DOHH2 (cell line): Measurements from ENCODE around the gene IQSEC3.

Experiments
- H3F3A ChIP-seq: fragments of 200-600 bp; sonication (generic), shearing (Covaris generic); 2 replicates; pipeline ENCODE4 v1.6.0; 2016; ENCODE audit warnings: antibody characterized with exemption, mild to moderate bottlenecking; ENCODE audit not compliant: control insufficient read depth, insufficient read depth
- H3K27ac ChIP-seq: fragments of 200-600 bp; sonication (generic); 2 replicates; pipeline ENCODE4 v1.5.1; 2014; ENCODE audit warnings: low read depth, mild to moderate bottlenecking, low read length, moderate library complexity
- H3K27me3 ChIP-seq: fragments of 200-600 bp; sonication (generic); 2 replicates; pipeline ENCODE4 v1.6.1; 2014; ENCODE audit warnings: mild to moderate bottlenecking, low read length, mixed read lengths; ENCODE audit not compliant: control insufficient read depth
- H3K36me3 ChIP-seq: fragments of 200-600 bp; sonication (generic); 2 replicates; pipeline ENCODE4 v1.6.1; 2014; ENCODE audit warnings: mild to moderate bottlenecking, low read length, moderate library complexity, mixed read lengths; ENCODE audit not compliant: control insufficient read depth
- H3K4me1 ChIP-seq: fragments of 200-600 bp; sonication (generic); 2 replicates; pipeline ENCODE4 v1.6.1; 2014; ENCODE audit warnings: mild to moderate bottlenecking, low read length, mixed read lengths; ENCODE audit not compliant: control insufficient read depth
- H3K4me2 ChIP-seq: fragments of 200-600 bp; sonication (generic); 2 replicates; pipeline ENCODE4 v1.6.0; 2014; ENCODE audit warnings: mild to moderate bottlenecking, low read length, moderate library complexity
- H3K4me3 ChIP-seq: fragments of 200-600 bp; sonication (generic); 2 replicates; pipeline ENCODE4 v1.5.1; 2014; ENCODE audit warnings: mild to moderate bottlenecking, low read length, mixed read lengths
- H3K79me2 ChIP-seq: fragments of 200-600 bp; sonication (generic); 2 replicates; pipeline ENCODE4 v1.6.1; 2014; ENCODE audit warnings: mild to moderate bottlenecking, low read length, mixed read lengths; ENCODE audit not compliant: control insufficient read depth
- H3K9me2 ChIP-seq: fragments of 200-600 bp; sonication (generic); replicated peaks from 2 replicates; pipeline ENCODE4 v1.6.1; 2014; ENCODE audit warnings: mild to moderate bottlenecking, low read length, mixed read lengths; ENCODE audit not compliant: control insufficient read depth
- H3K9me3 ChIP-seq: fragments of 200-600 bp; sonication (generic); 2 replicates; pipeline ENCODE4 v1.6.1; 2014; ENCODE audit warnings: antibody characterized with exemption, low read length, mixed read lengths; ENCODE audit not compliant: control insufficient read depth, insufficient read depth
- H4K20me1 ChIP-seq: fragments of 200-600 bp; sonication (generic); 2 replicates; pipeline ENCODE4 v1.6.0; 2014; ENCODE audit warnings: low read depth, mild to moderate bottlenecking, antibody characterized with exemption, low read length, moderate library complexity; ENCODE audit not compliant: control insufficient read depth, insufficient read depth
- CTCF ChIP-seq: fragments of 200-600 bp; sonication (generic); IDR thresholded peaks from one replicate; pipeline ENCODE4 v1.5.1; 2014; ENCODE audit warnings: antibody characterized with exemption, mild to moderate bottlenecking, low read depth, low read length; ENCODE audit not compliant: poor library complexity, severe bottlenecking
- EZH2phosphoT487 ChIP-seq: fragments of 200-600 bp; sonication (generic); IDR thresholded peaks from 2 replicates; pipeline ENCODE4 v1.6.1; 2017; ENCODE audit warnings: borderline replicate concordance, mild to moderate bottlenecking, antibody characterized with exemption, low read length, moderate library complexity, mixed read lengths

IQSEC3 gene

GRCh38 chr12:178829-179109 is 112.2 kb downstream of the IQSEC3 start:
- Histone ChIP-seq H3K27ac (no peak overlapping the region), H3F3A (no peaks in the 10 kb centered on the region), H3K36me3 (no peaks in the 10 kb centered on the region), H4K20me1 (no peaks in the 10 kb centered on the region), H3K9me3 (no peaks in the 10 kb centered on the region), H3K4me3 (no peak overlapping the region), H3K4me2 (no peak overlapping the region), H3K4me1 (no peaks in the 10 kb centered on the region), H3K9me2 (no peaks in the 10 kb centered on the region), H3K79me2 (no peaks in the 10 kb centered on the region), H3K27me3 (no peaks in the 10 kb centered on the region)
- TF ChIP-seq EZH2phosphoT487 (no peak), CTCF (no peak)

DNA sequence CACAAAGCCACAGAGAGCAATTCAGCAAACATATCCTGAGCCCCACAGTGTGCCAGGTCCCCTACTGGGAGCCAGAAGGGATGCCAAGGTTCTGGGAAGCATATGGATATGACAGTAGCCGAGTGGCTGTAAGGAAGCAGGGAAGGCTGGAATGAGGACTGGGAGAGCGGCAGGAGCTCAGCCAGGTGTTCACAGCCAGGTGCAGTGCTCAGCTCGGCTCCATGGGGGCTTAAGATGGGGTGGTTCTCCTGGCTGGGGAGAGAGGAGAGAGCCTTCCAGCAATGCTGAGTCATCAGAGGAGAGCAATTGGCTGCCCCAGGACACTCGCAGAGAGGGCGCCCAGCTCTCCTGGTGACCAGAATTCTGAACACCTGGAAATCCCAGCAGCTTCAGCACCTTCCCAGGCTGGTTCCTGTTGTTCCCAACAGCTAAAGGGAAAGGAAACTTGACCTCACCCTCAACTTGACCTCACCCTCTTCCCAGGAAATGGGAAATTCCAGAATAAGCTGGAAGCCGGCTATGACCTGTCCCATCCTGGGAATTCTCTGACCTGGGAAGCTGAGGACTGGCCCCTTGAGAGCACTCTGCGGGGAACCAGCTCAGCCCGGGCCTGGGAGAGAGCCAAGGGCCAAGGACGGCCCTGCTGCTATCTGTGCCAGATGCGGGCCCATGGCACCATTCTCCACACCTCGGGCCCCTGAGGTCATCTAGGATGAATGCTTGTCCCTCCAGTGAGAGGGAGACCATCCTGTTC is 112.7 kb downstream of the IQSEC3 start:
- no peaks in the 10 kb centered on the region for H3K4me1 ChIP-seq
- H3K9me2 ChIP-seq: no peaks in the 10 kb centered on the region
- H3K79me2 ChIP-seq: no peaks in the 10 kb centered on the region
- H3K27ac ChIP-seq: no peak overlapping the region
- no peaks in the 10 kb centered on the region for H4K20me1 ChIP-seq
- no peaks in the 10 kb centered on the region for H3K9me3 ChIP-seq
- H3K4me3 ChIP-seq: no peak overlapping the region
- TF ChIP-seq CTCF: no peak
- no peak for TF ChIP-seq EZH2phosphoT487
- no peak overlapping the region for H3K4me2 ChIP-seq
- H3K27me3 ChIP-seq: no peaks in the 10 kb centered on the region
- no peaks in the 10 kb centered on the region for H3K36me3 ChIP-seq
- no peaks in the 10 kb centered on the region for H3F3A ChIP-seq

DNA sequence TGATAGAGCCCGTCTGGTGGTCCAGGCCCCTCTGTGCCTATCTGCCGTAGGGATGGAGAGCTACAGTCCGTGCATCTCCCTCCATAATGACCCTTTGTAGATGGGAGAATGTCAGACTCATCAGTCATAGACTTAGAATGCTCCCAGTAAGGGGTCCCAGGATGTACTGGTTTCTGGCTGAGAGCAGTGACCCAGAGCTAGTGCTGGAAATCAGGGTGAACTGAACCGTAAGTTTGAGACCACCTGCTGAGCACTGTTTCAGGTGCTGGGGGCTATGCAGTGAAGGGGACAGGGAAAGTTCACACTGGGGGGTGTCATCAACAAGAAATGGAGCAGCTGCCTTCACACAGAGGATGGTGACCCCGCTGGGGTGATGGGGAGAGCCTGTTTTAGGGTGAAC is 113.3 kb downstream of the IQSEC3 start:
- no peaks in the 10 kb centered on the region for H4K20me1 ChIP-seq
- no peak overlapping the region for H3K4me3 ChIP-seq
- H3K4me2 ChIP-seq: no peak overlapping the region
- H3K4me1 ChIP-seq: no peaks in the 10 kb centered on the region
- H3K9me3 ChIP-seq: no peaks in the 10 kb centered on the region
- no peaks in the 10 kb centered on the region for H3K9me2 ChIP-seq
- H3F3A ChIP-seq: no peaks in the 10 kb centered on the region
- H3K79me2 ChIP-seq: no peaks in the 10 kb centered on the region
- no peaks in the 10 kb centered on the region for H3K36me3 ChIP-seq
- TF ChIP-seq EZH2phosphoT487 (no peak), CTCF (no peak)
- H3K27me3 ChIP-seq: no peaks in the 10 kb centered on the region
- H3K27ac ChIP-seq: no peak overlapping the region

DNA sequence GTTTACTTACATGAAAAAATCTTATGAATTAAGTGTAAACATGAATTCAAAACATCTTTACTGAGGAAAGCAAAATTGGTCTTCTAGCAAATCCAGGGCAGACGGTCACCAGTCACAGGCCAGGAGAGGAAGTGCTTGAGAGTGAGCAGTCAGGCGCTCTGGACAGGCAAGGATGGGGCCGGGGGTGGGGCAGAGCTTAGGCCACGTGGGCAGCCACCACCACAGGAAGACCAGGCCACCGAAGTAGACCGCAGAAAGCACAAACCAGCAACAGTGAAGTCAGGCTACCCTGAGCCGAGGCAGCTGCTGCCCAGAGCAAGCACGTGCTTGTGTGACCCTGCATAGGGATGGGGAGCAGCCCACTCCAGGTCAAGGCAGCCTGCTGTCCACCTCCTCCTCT is 113.9 kb downstream of the IQSEC3 start:
- H3K27ac ChIP-seq: no peak overlapping the region
- H3K79me2 ChIP-seq: no peaks in the 10 kb centered on the region
- no peaks in the 10 kb centered on the region for H3K4me1 ChIP-seq
- no peaks in the 10 kb centered on the region for H3K36me3 ChIP-seq
- H3K27me3 ChIP-seq: no peaks in the 10 kb centered on the region
- no peaks in the 10 kb centered on the region for H3K9me3 ChIP-seq
- H4K20me1 ChIP-seq: no peaks in the 10 kb centered on the region
- no peak overlapping the region for H3K4me2 ChIP-seq
- no peaks in the 10 kb centered on the region for H3K9me2 ChIP-seq
- no peak overlapping the region for H3K4me3 ChIP-seq
- TF ChIP-seq CTCF (no peak), EZH2phosphoT487 (no peak)
- H3F3A ChIP-seq: no peaks in the 10 kb centered on the region
